ENCODE data around the gene SHOC2.

DNA sequence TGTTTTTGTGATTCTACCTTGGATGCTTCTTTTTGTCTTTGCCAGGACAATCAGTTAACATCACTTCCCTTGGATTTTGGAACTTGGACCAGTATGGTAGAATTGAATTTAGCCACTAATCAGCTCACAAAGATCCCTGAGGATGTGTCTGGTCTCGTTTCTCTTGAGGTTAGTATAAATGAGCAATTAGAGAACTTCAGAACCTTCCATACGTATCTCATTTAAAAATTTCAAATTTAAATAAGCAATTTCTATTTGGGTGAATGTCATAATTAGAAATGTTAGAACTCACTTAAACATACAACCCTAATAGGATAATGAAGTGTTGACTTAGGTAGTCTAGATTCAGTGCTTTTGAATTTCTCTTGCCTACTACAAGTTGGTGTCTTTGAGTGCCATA lies 88.1 kb downstream of the SHOC2 start:
- TF ChIP-seq, protein P1, sequence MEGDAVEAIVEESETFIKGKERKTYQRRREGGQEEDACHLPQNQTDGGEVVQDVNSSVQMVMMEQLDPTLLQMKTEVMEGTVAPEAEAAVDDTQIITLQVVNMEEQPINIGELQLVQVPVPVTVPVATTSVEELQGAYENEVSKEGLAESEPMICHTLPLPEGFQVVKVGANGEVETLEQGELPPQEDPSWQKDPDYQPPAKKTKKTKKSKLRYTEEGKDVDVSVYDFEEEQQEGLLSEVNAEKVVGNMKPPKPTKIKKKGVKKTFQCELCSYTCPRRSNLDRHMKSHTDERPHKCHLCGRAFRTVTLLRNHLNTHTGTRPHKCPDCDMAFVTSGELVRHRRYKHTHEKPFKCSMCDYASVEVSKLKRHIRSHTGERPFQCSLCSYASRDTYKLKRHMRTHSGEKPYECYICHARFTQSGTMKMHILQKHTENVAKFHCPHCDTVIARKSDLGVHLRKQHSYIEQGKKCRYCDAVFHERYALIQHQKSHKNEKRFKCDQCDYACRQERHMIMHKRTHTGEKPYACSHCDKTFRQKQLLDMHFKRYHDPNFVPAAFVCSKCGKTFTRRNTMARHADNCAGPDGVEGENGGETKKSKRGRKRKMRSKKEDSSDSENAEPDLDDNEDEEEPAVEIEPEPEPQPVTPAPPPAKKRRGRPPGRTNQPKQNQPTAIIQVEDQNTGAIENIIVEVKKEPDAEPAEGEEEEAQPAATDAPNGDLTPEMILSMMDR (IDR thresholded peaks at IDR 0.05; ENCODE audit: low read length), result no peak
- no peak for TF ChIP-seq EZH2 (IDR thresholded peaks at IDR 0.05; ENCODE audit: borderline replicate concordance, low read length)

Measured in OCI-LY1 (cell line).